HG02884 (cell line): ENCODE results near the gene KRTAP9-6.

Experiments
- ATAC-seq: cut with Tn5 transposase; IDR thresholded peaks from one replicate; pipeline ENCODE4 v1.9.1; 2021; ENCODE audit warnings: mild to moderate bottlenecking, moderate library complexity; ENCODE audit not compliant: unreplicated experiment

KRTAP9-6 gene

DNA sequence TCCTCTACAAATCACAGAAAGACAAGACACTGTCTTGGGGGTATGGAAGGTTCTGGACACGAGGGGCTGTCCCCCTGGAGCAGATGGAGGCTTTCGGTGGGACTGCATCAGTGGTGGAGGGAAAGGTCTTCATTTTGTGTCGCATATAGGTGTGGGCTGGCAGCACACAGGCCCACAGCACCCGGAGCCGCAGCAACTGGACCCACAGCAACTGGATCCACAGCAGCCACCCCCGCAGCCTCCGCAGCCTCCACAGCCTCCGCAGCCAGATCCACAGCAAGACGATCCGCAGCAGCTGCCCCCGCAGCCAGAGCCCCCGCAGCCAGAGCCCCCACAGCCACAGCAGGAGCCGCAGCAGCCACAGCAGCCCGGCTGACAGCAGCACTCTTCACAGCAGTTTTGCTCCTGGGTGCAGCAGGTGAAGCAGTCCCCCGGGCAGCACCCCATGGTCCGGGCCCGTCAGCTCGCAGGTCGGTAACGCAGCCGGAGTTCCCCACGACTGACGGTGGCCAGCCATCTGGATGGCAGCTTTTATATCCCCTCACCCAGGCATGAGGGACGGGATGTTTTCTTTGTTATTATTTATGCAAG lies 50.1 kb downstream of the KRTAP9-6 start, which contains the start of gene KRTAP17-1:
Gene KRTAP17-1 (minus strand): TSS at position 507 of the 591 bp plus-strand sequence. CDS start 60 bp downstream, at position 447.
- ATAC-seq: no peak
